OCI-M1 (cell line): Measurements from ENCODE around the gene ARHGAP25.
A peak's percentile ranks its signal among the peaks of the same experiment; 100 is the strongest.
"Not testable (repeated sequence)": the region's sequence is repeated elsewhere in the genome, so short reads cannot be mapped to it uniquely, and the experiment has no call there.

Source experiments
- DNase-seq: peaks from one replicate; lab custom pipeline; 2025; lab: John Stamatoyannopoulos, UW

ARHGAP25 gene

DNA sequence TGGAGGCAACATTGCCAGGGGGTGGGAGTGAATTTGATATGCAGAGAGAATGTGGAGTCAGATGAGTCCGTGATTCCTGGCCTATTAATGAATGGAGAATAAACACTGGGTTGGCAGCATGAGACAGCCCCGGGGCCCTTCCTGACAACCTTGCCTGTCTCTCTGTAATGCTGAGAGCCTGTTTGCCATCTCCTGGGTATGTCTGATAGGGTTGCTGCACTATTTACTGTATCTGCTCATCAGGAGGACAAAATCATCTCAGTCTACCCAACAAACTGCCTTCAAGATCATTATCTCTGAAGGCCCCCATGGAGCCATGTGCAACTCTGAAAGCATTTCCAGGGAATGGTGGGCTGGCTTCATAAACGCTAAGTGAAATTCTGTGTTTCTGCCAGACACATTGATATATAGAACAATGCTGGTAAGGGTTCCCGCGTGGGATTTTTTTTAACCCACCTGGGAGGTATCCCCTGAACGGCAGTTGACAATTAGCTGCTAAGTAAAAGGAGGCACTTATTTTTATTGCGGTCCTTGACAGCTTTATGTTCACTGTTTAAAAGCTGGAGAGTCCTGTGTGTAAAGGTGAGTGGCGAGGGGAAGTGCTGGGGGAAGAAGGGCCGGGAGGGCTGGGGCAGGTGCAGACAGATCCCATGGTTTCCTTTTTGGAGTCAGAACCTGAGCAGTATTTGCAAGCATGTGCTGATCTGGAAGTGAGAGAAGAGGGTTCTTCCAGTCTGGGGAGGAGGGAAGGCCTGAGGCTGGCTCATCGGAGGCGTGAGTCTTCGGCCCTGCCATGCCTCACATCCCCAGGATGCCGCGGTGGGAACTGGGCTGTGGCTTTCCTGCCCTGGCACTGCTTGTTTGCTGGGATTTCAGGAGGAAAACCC lies 64.8 kb downstream of the ARHGAP25 start:
- no peak for DNase-seq

DNA sequence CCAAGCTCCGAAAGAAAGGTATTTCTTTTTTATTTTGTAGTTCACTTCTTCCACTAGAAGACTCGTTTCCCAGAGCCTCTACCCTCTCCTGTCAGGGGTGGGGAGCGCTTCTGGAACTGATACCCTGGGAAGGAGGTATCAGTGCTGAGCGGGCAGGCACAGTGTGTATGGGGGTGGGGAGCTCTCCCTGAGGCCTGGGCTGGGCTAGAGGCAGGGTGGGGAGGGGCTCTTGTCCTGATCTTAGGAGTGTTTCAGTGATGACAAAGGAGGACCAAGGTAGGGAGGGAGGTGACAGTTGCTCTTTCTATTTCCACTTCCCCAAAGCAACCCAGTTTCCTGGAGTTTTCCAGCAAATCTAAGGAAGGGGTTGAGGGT lies 65.4 kb downstream of the ARHGAP25 start:
- no peak for DNase-seq

DNA sequence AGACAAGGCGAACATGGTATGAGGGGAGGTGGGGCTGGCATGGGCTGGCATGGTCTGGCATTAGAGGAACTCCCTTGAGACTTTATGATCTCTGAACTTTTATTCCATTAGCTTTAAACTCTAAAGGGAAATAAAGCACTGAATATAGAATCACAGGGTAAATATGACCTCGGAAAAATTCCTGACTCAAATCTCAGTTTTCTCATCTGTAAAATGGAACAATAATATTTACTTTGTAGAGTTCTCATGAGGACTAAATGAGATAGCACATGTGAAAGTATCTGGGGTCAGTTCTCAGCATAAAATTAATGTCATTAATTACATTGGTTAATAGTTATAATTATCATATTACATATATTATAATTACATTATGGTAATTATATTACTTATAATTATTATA lies 65.9 kb downstream of the ARHGAP25 start:
- DNase-seq = no peak

DNA sequence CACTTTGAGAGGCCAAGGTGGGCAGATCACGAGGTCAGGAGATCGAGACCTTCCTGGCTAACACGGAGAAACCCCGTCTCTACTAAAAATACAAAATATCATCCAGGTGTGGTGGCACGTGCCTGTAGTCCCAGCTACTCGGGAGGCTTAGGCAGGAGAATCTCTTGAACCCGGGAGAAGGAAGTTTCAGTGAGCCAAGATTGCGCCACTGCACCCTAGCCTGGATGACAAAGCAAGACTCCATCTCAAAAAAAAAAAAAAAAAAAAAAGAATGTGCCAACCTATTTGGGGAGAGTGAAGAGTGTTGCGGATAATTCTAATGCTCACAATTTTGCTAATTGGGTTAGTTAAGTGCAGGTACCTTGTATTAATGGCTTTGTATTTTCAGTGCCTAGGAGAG lies 67.5 kb downstream of the ARHGAP25 start:
- not testable (repeated sequence) for DNase-seq

DNA sequence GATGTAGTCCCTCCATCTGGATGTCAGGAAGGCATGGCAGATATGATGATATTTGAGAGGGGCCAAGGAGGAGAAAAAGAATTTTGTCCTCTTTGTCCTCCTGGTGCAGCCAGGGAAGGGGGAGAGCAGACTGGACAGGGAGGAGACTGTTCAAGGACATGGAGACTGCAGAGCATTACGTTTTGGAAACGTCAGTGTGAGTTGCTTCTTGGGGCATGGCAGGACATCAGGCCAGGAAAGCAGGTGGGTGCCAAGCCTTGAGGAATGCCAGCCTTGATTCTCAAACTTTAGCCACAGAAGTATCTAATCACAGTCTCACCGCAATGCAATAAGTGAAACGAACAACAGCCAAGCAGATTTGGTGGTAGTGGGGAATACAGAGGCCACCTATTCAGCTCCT lies 70.4 kb downstream of the ARHGAP25 start:
- DNase-seq = no peak

DNA sequence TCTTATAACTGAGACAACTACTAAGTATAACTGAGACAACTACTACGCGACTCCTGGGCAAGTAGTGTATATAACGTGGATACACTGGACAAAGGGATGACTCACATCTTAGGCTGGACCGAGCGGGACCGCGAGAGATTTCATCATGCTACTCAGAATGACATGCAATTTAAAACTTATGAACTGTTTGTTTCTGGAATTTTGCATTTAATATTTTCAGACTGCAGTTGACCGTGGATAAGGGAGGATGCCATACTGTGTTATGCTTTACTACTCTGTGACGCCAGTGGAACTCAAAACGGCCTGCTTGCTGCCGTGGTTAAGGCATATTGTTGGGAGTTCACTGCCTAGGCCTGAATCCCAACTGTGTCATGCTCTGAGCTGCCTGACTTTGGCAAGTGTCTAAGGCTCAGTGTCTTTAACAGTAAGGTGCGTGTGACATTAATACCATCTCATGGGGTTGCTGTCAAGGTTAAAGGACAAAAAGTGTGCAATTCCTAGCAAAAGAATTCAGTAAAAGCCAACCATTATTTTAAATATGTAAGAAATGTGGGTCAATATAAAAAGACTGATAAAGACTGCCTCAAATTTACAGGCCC lies 72.0 kb downstream of the ARHGAP25 start:
- no peak for DNase-seq

DNA sequence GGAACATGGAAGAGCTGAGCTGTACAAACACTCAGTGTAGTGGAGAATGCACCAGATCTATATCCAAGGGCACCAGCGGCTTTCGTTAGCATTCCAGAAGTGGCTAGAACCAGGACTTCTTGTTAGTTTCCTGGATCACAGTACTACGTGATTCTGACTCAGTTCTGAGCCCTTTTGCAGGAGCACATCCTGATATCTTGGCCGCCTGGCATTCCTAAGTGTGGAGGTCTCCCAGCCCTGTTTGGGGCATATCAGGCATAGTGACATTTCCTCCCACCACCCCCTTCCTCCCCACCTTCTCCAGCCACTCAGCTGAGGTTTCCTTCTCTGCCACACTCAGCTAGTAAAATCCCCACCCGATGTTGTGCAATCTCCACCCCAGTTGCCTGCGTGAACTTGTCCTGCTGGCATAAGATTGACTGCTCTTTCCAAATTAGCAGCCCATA lies 73.2 kb downstream of the ARHGAP25 start:
- no peak for DNase-seq

DNA sequence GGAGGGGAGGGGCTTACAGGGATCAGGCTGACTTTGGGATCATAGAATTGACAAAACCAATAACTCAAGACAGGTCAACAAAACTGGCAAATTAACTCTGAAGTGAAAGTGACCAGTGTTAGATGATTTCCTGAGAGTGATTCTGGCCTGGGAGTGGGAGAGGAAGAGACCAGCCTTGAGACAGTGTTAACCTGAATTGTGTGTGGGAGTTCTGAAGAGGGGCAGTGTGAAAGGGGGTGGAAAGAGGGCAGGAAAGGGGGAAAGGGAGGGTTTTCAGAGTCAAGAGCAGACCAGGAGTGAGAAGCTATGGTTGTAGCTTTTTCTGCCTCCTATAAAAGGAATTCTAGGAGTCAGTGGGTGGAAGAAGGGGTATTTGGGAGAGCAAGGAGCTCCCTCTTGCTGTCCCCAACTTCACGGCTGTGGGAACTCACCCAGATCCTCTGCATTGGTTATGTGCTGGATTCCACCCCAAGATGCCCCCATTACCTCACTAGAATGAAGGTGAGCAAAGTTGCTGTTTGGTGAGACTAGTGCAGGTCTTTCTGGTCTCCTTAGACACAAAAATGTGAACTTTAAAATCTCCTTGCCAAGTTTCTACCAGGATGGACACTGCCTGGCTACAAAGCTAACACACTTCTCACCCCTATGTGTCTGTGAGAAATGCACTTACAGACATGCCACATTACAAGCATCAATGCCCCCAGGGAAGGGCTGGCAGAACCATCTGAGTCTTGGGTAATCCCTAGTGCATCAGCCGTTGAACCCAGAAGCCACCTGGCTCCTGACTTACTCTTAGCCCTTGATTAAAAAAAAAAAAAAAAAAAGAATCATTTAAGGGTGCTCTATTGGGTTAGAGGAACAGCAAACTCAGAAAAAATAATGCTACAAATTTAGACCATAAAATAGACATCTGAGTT lies 75.0 kb downstream of the ARHGAP25 start:
- DNase-seq = no peak

DNA sequence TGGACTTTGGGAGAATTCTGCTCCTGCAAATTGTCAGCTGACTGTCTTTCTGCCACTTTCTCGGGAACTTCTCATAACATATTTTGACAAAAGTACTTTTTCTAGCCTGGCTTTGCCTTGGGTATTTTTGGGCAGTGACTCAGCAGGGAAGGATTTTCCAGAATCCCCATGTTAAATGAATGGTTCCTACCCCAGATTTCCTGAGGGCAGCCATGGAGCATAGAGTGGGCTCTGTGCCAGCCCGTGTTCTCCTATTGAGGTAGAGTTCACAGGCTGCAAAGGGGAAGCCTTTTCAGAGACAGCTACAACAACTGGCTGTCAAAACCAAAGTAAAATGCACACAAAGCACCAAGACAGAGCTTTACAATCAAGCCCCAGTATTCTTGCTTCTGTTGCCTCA lies 76.8 kb downstream of the ARHGAP25 start:
- no peak for DNase-seq

DNA sequence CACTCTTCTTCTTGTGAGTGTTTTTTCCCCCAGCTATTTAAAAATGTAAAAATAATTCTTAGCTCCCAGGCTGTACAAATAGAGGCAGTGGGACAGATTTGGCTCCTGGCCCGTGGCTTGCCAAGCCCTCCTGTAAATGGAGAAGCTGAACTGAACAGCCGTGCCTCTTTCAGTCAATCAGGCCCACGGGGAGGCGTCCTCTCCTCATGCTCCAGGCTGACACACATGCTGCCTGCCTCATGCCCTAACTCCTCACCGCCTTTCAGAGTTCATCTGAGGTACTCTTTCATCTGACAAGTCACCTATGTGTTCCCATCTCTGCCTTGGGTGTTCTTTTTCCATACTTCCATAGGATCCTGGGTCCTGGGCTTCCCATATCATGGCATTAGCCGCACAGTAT lies 77.6 kb downstream of the ARHGAP25 start:
- DNase-seq = no peak

DNA sequence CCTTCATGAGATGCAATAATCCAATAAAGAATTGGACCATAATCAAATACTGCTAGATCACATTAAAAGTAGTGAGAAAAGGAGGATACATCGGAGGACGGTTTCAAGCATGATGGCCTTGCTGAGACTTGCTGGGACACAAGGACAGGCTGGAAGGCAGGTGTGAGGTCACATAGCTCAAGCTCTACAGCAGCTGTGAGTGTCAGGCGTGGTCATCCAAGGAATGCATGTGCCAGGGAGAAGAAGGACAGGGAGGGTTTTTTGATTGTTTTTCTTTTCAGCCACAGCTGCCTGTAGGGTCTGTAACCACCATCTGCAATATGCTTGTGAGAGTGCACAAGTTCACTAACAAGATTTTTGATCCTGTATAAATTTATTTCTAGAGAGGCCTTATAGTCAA lies 79.0 kb downstream of the ARHGAP25 start:
- no peak for DNase-seq

DNA sequence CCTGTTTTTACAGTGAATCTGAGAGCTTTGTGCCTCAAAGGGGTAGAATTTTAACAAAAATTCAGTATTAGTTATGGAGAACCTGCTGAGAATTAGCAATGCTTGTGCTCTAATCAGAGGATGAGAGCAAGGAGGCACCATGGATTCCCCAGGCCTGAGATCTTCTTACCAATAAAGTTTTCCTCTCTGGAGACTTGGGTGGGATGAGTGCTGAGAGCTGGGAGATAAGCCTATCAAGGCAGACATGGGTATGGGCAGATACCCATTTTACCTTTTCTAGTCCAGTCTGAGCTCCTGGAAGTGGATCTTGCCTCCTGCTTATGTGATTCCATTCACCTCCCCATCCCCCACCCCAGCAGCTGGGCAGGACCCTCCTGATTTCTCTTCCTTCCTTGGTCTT lies 82.7 kb downstream of the ARHGAP25 start:
- DNase-seq = no peak

DNA sequence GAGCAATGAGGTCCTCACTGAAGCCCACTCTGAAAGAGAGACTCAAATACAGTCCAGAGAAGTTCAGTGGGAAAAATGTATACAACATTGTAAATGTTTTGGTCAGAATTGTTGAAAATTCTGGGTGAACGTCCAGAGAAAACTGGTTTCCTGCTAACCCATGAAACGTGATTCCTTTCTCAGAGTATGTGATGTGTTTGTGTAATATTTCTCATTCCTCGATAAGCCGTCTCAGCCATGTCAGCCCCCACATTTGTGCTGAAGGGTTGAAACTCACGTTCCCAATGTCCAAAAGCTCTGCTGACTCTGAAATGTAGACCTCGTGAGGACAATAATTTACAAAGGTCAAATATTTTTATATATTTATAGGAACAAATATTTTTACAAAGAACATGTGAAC lies 84.9 kb downstream of the ARHGAP25 start:
- DNase-seq = no peak

DNA sequence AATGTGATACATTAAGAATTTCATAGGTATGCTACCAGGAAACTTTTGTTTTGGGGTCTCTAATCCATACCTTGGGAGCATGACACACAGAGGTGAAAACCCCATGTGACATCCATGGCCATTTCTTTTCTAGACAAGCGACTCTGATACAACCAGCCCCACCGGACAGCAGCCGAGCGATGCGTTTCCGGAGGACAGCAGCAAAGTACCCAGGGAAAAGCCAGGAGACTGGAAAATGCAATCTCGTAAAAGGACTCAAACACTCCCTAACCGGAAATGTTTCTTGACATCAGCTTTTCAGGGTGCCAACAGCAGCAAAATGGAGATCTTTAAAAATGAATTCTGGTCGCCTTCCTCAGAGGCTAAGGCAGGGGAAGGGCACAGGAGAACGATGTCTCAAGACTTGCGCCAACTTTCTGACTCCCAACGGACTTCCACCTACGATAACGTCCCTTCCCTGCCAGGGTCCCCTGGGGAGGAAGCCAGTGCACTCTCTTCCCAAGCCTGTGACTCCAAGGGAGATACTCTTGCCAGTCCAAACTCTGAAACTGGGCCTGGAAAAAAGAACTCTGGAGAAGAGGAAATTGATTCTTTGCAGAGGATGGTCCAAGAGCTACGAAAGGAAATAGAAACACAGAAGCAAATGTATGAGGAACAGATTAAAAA lies 87.7 kb downstream of the ARHGAP25 start:
- no peak for DNase-seq

DNA sequence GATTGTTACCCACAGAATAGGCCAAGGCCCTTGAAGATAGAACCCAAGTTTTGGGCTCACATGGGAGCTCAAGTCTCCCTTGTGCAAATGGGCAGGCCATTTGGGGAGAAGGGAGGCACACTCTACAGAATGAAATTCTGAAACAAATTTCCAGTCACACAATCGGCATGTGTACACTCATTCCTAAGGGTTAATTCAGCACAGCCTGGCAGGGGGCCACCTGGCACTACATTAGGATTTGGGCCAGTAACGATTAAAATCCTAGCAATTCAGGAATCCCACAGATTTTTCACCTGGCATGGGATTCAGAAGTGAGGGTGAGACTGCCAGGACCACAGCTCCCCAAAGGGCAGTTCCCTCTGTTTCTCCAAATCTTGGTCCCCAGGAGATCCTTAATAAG lies 90.2 kb downstream of the ARHGAP25 start:
- no peak for DNase-seq

DNA sequence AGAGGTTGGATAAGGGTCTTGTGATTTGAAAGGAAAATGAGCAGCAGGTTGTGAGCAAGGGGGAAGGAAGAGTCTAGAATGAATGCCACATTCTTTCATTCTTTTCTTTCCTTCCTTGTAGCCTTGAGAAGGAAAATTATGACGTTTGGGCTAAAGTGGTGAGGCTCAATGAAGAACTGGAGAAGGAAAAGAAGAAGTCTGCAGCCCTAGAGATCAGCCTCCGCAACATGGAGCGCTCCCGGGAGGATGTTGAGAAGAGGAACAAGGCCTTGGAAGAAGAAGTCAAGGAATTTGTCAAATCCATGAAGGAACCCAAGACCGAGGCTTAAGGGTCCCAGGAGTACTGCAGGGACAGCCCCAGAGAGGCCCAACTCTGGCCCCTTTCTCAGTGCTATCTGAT lies 91.3 kb downstream of the ARHGAP25 start:
- DNase-seq = no peak

DNA sequence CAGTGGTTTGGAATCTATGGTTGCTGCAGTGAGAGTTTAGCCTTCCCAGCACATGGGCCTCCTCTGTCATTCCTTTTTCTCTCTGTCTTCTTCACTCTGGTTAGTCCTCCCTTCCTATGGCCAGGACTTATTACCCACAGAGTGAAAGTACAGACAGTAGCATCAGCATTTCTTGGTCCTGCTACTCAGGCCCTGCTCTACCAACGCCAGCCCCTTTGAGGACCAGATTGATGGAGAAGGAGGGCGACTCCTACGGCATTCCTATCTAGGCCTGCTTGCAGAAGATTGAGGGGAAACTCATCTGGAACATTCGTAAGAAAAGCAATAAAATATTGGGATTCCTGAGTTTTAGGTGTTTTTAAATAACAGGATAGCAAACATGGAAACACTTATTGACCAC lies 93.1 kb downstream of the ARHGAP25 start:
- no peak for DNase-seq

DNA sequence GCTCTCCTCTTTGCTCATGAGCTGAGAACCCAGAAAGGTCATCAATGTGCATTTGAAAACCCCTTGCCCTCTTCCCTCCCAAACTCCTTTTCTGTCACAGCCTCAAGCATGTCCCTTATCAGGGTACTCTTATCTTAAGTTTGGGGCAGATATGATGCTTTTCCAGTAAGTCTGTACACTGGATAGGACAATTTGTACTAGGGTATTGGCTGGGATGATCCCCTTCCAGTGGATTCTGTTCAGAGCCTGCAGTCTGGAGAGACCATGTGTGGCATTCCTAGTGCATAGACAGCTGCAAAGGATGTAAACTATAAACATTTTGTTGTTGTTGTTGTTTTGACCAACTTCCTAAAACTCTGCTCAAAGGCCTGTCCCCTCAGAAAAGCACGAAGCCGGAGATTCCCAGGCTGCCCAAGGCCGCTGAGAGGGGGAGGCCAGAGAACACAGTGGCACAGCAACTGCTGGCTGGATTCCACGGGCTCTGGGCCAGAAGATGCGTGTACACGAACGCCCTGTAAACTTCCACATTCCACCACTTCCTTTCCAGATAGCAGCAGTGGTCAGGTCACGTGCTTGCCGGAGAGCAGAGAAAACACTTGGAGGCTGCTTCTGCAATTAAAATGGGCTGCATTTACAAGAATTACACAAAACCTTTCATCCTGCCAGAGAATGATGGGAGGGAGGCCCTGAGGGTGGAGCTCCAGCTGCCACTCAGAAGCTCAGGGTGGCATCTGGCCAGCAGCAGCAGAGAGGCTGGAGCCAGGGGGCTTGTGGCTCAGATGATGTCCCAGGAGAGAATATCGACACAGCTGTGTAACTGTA lies 94.5 kb downstream of the ARHGAP25 start:
- DNase-seq = peak; percentile 96

DNA sequence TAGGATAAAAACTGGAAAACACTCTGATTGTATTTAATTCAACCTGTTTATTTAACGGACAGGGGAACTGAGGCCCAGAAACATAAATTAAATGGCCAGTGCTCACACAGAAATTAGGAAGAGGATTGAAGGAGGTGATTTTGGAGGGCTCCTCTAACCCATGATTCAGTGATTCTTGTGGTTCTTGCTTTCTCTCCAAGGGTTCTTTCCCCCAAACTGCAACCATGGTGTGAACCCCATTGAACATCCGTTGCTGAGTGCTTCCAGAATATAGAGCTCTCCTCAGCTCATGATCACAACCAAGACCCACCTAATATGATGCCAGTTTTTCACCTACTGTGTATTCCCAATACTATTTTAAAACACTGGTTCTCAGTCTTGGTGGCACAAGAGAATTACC lies 95.1 kb downstream of the ARHGAP25 start:
- DNase-seq = no peak

DNA sequence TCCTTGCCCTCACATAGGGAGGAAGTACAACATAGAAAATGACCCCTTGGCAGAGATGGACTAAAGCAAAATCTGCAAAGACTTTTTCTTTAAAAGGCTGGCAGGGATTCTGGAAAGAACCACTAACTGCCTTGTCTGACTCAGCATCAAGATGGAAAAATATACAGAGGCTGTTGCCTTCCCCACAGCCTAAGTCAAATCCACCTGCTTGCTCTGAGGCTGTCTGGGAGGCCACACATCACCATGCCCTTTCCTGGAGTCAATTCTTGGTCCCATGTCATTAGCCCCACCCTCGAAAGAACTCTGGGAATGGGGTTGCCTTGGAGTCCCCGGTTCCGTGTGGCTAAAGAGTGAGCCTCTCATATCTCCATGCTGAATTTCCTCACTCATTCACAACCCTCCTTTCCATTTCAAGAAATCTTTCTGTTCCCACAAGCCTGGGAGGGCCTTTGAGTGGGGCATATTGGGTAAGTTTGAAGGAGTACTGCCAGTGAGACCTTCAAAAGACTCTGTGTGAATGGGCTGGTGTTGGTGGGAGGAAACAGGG lies 97.1 kb downstream of the ARHGAP25 start:
- DNase-seq = peak; percentile 46
